Measurements from ENCODE around the gene AGPAT1.

Gene AGPAT1

DNA sequence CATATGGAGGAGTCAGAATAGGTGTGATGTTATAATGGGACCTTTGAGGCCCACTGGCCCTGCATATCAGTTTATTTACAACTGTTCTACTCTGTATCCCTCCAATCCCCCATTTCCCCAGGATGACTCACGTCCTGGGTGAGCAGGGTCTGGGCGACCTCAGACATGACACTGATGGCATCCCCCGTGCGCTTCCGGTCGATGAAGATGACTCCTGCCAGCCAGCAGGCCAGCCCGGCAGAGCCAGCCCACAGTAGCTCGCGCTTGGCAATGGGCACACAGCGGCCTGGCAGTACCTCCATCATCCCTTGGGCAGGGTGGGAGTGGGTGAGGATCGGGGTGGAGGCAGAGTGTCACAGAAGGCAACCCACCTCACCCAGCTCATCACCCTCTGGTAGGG lies 5.6 kb downstream of the AGPAT1 start:
- Mint-ChIP-seq H3K36me3 (peaks cover 50% of the 10 kb centered on the region), H3K4me1 (peaks cover 54% of the 10 kb centered on the region), H3K9me3 (no peaks in the 10 kb centered on the region), H3K4me3 (no peak overlapping the region), H3K27ac (peak overlapping the region; percentile 78)
- DNase-seq (ENCODE audit: low spot score in 2 of 2), result no peak
- ATAC-seq, result peak; percentile 27

DNA sequence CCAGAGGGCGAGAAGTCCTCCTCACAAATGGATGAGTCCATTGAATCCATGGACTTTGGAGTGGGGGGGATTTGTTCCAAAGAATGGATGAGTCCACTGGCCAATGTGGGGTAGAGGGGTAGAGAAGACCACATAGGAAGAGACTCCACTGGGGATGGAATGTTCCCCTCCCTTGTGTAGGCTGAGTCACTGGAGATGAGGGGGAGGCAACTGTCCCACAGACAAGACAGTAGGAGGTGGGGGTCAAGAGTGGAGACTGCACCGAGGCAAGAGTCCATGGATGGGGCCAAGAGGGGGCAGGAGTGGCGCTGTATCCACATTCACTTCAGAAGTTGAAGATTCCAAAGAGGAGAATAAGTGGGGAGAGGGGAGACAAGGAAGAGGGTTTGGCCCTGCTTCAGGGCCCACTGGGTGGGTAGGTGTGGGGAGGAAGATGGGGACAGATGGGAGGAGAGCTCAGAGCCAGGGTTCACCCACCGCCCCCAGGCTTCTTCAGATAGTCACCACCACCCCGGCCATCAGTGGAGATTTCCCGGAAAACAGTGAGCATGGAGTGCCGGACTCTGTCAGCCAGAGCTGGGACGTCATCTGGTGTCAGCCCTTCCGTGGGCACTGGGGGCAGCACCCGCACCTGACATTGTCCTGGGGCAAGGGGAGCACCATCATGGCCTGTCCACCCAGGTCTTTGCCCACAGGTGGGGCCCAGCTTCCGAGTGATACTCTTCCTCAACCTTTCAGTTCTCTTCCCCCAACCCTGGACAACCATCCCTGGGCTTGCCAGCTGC lies 6.9 kb downstream of the AGPAT1 start:
- peaks cover 49% of the 10 kb centered on the region for H3K4me1 Mint-ChIP-seq
- ATAC-seq (no peak), DNase-seq (ENCODE audit: low spot score in 2 of 2) (no peak)
- no peak overlapping the region for H3K4me3 Mint-ChIP-seq
- H3K27ac Mint-ChIP-seq, result peak overlapping the region; percentile 78
- peaks cover 50% of the 10 kb centered on the region for H3K36me3 Mint-ChIP-seq
- H3K9me3 Mint-ChIP-seq, result no peaks in the 10 kb centered on the region

DNA sequence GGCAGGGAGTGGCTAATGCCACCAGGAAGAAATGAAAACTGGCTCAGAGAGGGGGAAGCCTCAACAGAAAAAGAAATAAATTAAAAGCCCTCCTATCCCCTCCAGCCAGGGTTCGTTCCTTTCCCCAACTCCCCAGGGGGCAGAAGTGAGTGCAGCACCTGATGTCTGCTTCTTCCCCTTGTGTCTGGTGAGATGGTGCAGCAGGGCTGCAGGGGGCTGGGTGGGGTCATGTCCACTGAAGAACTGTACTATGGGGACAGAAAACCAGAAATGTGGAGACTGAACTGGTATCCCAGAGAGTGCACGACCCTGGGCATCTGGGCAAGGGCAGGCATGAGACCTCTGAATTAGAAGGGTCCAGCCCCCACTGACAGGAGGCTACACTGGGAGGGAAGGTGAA lies 7.5 kb downstream of the AGPAT1 start:
- H3K9me3 Mint-ChIP-seq, result no peaks in the 10 kb centered on the region

DNA sequence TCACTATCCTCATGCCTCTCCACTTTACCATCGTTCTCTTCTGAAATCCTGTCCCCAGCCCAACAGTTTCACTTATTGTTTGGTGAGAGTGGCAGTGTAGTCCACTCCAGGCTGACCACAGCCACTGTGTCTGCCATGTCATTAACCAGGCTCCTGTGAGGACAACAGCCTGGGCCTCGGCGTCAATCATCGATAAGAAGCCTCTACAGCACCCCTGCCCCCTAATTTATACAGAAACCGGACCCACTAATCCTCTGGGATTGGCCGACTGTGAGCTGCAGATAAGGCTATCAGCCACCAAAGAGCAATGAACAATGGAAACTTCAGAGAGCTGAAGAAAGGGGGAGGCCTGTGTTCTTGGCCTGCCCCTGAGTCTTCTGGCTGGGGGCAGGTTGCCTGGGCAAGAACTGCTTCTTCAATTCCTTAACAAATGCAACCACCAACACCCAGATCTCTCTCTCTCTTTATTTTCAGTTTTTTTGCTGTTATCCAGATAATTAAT lies 8.1 kb downstream of the AGPAT1 start:
- H3K4me3 Mint-ChIP-seq, result no peak overlapping the region
- no peaks in the 10 kb centered on the region for H3K9me3 Mint-ChIP-seq
- ATAC-seq, result no peak
- H3K27ac Mint-ChIP-seq, result peak overlapping the region; percentile 78
- H3K4me1 Mint-ChIP-seq, result peaks cover 38% of the 10 kb centered on the region
- H3K36me3 Mint-ChIP-seq, result peaks cover 57% of the 10 kb centered on the region
- no peak for DNase-seq (ENCODE audit: low spot score in 2 of 2)

More for the DNA sequence above, 7.5 kb downstream of the AGPAT1 start:
- DNase-seq (ENCODE audit: low spot score in 2 of 2) (no peak), ATAC-seq (no peak)
- Mint-ChIP-seq H3K36me3 (peaks cover 52% of the 10 kb centered on the region), H3K4me1 (peaks cover 43% of the 10 kb centered on the region), H3K27ac (peak overlapping the region; percentile 78), H3K4me3 (no peak overlapping the region)

DNA sequence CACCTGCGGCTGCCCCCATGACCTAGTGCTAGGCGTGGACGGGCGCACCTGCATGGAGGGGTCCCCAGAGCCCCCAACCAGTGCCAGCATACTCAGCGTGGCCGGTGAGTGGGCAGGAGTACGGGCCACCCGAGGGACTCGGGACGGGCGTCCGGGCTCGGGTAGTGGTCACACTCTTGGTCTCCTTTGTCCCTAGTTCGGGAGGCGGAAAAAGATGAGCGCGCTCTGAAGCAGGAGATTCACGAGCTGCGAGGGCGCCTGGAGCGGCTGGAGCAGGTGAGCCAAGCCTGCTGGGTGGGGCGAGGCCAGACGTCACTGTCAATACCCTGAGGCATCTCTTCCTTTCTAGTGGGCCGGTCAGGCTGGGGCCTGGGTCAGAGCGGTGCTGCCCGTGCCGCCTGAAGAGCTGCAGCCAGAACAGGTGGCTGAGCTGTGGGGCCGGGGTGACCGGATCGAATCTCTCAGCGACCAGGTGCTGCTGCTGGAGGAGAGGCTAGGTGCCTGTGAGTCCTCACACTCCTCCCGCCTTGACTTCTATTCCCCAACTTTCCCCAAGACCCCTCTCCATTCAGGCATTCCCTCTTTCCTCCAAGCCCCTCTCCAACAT lies 8.6 kb downstream of the AGPAT1 start:
- Mint-ChIP-seq H3K4me1 (peaks cover 34% of the 10 kb centered on the region), H3K27ac (peak overlapping the region; percentile 78), H3K9me3 (no peaks in the 10 kb centered on the region), H3K36me3 (peaks cover 61% of the 10 kb centered on the region), H3K4me3 (no peak overlapping the region)
- no peak for DNase-seq (ENCODE audit: low spot score in 2 of 2)
- ATAC-seq, result no peak

DNA sequence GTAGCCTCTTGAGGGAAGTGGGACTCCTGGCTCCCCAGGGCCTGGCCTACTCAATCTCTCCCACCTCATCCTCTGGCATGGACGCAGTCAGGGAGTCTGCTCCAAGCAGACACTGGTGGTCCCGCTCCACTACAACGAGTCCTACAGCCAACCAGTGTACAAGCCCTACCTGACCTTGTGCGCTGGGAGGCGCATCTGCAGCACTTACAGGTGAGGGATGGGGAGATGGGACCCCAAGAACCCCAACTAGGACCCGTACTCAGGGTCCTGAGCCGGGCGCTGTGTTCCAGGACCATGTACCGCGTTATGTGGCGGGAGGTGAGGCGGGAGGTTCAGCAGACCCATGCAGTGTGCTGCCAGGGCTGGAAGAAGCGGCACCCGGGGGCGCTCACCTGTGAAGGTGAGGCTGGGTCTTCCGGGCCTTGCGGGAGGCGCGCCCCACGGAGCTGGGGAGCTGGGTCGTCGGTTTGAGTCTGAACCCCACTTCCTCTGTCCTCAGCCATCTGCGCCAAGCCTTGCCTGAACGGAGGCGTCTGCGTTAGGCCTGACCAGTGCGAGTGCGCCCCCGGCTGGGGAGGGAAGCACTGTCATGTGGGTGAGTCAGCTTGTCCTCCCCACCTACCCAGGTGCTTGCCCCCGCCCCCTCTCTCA lies 9.3 kb downstream of the AGPAT1 start:
- peaks cover 64% of the 10 kb centered on the region for H3K36me3 Mint-ChIP-seq
- no peak overlapping the region for H3K4me3 Mint-ChIP-seq
- DNase-seq (ENCODE audit: low spot score in 2 of 2) (no peak), ATAC-seq (no peak)
- H3K27ac Mint-ChIP-seq, result no peak overlapping the region
- no peaks in the 10 kb centered on the region for H3K9me3 Mint-ChIP-seq
- H3K4me1 Mint-ChIP-seq, result peaks cover 34% of the 10 kb centered on the region

DNA sequence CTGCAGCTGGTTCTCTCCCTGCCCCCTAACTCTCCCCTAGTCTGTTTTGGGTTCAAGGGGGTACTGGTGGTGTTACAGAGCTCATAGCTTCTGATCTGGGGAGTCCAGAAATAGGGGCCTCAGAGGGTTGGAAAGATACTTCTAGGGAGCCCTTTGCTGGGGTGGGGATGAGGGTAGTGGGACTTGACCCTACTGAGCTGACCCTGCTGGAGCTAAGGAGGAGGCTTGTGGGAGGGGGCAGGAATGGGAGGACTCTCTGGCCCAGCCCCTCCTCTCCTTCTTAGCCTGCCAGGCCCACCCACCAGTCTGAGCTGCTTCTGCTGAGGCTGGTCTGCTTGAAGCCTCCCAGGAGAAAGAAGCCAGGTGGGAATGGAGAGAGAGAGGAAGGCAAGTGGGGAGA lies 11.6 kb downstream of the AGPAT1 start, which contains the start of gene EGFL8:
Gene EGFL8, plus strand, starts transcription at position 301 of the 400 bp plus-strand sequence. CDS start 1,571 bp downstream, outside the sequence.
- H3K36me3 Mint-ChIP-seq, result peaks cover 54% of the 10 kb centered on the region

DNA sequence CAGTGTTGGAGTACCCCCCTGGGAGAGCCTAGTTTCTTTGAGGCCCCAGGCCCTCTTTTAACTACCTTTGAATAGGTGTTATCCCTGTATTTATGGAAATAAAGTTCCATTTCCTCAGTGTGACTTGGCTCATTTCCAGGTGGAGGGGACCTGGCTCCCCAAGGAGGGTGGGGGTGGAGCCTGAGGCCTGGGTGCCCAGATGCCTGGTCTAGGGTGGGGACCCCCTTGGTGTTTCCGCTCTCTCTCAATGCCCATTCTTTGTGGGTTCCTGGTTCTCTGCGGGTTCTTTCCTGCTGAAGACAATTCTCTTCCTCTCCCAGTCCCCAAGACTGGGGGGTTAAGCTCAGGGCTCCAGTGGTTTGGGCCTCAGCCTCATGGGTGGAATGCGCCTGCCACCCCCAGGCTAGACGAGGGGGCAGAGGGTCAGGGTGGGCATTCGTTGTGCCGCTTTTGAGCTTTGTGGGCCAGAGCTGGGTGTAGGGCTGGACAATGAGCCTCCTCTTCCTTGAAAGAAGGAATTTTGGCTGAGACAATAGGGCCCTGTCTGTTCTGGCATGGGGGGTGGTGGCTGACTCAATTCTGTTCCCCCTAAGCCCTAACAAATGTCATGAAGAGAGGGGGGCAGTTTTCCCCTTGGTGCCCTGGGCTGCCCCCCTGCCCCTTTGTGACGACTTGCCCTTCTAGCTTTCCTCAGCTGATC lies 12.2 kb downstream of the AGPAT1 start:
- H3K4me3 Mint-ChIP-seq, result no peak overlapping the region
- H3K9me3 Mint-ChIP-seq, result no peaks in the 10 kb centered on the region
- H3K4me1 Mint-ChIP-seq, result peaks cover 8% of the 10 kb centered on the region
- DNase-seq (ENCODE audit: low spot score in 2 of 2) (no peak), ATAC-seq (no peak)
- peaks cover 54% of the 10 kb centered on the region for H3K36me3 Mint-ChIP-seq
- no peak overlapping the region for H3K27ac Mint-ChIP-seq

More for the DNA sequence above, 11.6 kb downstream of the AGPAT1 start, which contains the start of gene EGFL8:
- DNase-seq (ENCODE audit: low spot score in 2 of 2) (no peak), ATAC-seq (no peak)
- H3K9me3 Mint-ChIP-seq, result no peaks in the 10 kb centered on the region
- no peak within 1 kb of the TSS for H3K4me3 Mint-ChIP-seq
- H3K4me1 Mint-ChIP-seq, result peaks cover 13% of the 10 kb centered on the region
- no peak within 1 kb of the TSS for H3K27ac Mint-ChIP-seq

DNA sequence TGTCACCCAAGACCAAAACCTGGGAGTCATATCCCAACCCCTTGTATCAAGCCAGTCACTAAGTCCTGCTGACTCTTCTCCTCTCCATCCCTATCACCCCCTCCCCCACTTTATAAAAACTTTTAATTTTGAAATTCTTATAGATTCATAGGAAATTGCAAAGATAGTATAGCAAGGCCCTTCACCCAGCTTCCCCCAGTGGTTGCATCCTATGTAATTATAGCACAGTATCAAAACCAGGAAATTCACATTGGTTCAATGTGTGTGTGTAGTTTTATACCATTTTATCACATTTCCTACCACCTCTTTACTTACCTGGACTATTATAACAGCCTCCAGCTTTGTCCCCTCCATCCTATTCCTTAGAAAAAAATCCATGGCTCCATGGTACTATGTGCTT lies 17.8 kb downstream of the AGPAT1 start:
- Mint-ChIP-seq H3K9me3 (no peaks in the 10 kb centered on the region), H3K27ac (no peak overlapping the region), H3K4me3 (no peak overlapping the region), H3K4me1 (peaks cover 28% of the 10 kb centered on the region), H3K36me3 (peaks cover 49% of the 10 kb centered on the region)
- ATAC-seq, result no peak
- DNase-seq (ENCODE audit: low spot score in 2 of 2), result no peak

DNA sequence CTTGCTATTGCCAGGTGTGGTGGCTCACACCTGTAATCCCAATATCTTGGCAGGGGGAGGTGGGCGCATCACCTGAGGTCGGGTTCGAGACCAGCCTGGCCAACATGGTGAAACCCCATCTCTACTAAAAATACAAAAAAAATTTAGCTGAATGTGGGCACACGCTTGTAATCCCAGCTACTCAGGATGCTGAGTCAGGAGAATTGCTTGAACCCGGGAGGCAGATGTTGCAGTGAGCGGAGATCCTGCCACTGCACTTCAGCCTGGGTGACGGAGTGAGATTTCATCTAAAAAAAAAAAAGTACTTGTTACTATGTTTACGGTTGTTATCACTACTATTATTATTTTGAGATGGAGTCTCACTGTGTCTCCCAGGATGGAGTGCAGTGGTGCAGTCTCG lies 19.0 kb downstream of the AGPAT1 start:
- DNase-seq (ENCODE audit: low spot score in 2 of 2), result no peak
- H3K27ac Mint-ChIP-seq, result no peak overlapping the region
- no peak overlapping the region for H3K4me3 Mint-ChIP-seq
- peaks cover 37% of the 10 kb centered on the region for H3K4me1 Mint-ChIP-seq
- no peak for ATAC-seq
- peaks cover 39% of the 10 kb centered on the region for H3K36me3 Mint-ChIP-seq
- no peaks in the 10 kb centered on the region for H3K9me3 Mint-ChIP-seq

DNA sequence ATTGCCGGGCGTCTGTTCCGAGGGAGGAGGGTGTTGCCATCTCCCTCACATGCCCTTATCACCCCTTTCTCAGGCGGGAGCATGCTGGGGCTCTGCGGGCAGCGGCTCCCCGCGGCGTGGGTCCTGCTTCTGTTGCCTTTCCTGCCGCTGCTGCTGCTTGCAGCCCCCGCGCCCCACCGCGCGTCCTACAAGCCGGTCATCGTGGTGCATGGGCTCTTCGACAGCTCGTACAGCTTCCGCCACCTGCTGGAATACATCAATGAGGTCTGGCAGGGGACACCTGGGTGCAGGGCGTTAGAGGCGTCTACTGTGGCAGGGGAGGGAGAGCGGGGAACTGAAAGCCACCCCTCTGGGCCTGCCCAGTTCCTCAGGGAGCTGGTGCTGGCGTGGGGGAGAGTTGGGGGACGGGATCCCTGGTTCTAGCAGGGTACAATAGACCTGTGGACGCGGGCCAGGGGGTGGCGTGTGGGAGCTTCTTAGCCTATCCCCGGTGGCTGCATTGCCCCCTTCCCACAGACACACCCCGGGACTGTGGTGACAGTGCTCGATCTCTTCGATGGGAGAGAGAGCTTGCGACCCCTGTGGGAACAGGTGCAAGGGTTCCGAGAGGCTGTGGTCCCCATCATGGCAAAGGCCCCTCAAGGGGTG lies 21.2 kb downstream of the AGPAT1 start:
- H3K36me3 Mint-ChIP-seq, result peaks cover 38% of the 10 kb centered on the region
- no peaks in the 10 kb centered on the region for H3K9me3 Mint-ChIP-seq
- H3K27ac Mint-ChIP-seq, result peak overlapping the region; percentile 92
- peak; percentile 86 for ATAC-seq
- H3K4me1 Mint-ChIP-seq, result peaks cover 54% of the 10 kb centered on the region
- H3K4me3 Mint-ChIP-seq, result peak overlapping the region; percentile 99
- peak in 1 of 2 donors; percentile 40 for DNase-seq (ENCODE audit: low spot score in 2 of 2)

DNA sequence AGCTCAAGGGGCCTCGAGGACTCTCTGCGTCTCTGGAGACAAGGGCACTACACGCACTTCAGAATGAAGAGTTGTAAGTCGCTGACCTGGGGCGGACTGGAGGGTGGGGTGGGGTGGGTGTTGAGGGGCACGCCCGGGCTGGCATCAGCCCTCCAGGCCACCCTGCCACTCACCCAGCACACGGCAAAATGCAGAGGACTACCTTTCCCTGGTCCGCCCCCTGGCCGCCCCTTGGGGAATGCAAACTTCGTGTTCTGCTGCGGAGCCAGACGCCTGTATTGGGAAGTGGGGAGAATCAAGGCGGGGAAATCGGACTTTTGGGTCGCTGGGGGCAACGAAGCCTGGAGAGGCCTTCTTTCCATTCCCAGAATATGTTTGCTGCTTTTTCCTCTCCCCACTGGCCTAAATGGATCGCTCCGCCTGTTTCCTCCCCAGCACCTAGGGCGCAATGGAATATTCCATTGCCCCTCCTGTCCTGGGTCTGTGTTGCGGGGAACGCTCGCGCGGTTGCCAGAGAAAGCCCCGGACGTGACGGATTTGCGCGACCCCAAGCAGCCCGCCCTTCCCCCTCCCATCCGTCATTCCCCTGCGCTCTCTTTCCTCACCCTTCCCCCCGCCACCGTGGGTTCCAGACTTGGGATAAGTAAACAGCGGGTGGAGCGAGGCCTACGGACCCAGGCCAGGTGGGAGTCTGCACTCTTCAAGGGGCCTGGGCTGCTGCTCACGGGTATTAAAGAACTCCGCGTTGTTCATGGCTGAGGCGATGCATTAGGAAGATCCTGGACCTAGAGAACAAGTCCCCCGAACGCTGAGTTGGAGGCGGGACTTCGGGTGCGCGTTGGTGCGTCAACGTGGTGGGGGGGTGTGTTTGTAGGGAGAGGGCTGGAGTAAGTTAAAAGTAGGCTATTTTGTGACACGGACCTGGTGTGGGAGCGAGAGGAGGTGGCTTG lies 22.0 kb downstream of the AGPAT1 start, which contains the start of gene PPT2:
Gene PPT2, plus strand, starts transcription at position 578 of the 950 bp plus-strand sequence. CDS start 454 bp downstream, outside the sequence.
- Mint-ChIP-seq H3K36me3 (peaks cover 30% of the 10 kb centered on the region), H3K4me1 (peaks cover 58% of the 10 kb centered on the region), H3K27ac (peak within 1 kb of the TSS; percentile 92), H3K4me3 (peak within 1 kb of the TSS; percentile 99), H3K9me3 (no peaks in the 10 kb centered on the region)
- peak; percentile 78 for ATAC-seq
- peak; percentile 55 to 90 for DNase-seq (ENCODE audit: low spot score in 2 of 2)

DNA sequence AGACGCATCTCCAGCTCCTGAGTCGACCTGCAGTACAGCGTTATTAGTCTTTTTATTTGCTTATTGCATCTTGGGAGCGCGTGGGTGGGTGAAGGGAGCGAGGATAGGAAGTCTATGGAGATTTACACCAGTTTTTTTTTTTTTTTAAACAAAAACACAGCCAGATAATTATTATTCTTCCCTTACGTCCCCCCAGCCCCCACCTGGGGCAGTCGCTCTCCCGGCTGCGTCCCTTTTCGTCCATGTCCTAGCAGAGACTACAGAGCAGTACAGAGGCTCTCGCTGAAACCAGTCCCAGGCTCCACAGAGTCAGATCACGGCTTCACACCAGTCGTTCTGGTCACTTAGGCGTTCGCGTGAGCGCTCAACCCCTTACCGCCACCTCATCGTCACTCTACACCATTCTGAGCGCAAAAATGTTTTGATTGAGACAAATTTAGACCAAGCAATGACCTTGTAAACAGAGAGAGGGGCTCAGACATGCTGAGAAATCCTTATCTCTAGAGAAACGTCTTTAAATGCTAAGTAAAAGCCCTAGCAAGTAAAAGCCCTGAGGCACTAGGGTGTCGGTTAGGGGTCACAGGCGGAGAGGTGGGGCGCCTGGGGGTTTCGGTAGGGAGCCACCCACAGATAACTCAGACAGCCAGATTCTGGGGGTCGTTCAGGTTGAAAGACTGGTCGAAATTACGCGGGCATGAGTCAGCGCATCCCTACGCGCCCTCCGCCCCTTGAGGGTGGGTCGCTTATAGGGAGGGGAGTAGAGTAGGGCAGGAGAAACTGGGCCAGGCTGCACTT lies 22.9 kb downstream of the AGPAT1 start:
- Mint-ChIP-seq H3K27ac (peak overlapping the region; percentile 92), H3K4me3 (peak overlapping the region; percentile 99), H3K9me3 (no peaks in the 10 kb centered on the region), H3K36me3 (peaks cover 29% of the 10 kb centered on the region), H3K4me1 (peaks cover 67% of the 10 kb centered on the region)
- no peak for ATAC-seq
- no peak for DNase-seq (ENCODE audit: low spot score in 2 of 2)
